Right ventricle myocardium inferior (tissue), 1 donor: ENCODE data around the gene LRRC7. TPM values are rescaled to one million over a fixed set of nuclear protein-coding genes. Genes with fewer than 3 reads are reported as not detected.

Experiments used
- ATAC-seq: fragments of 200-7000 bp; cut with Tn5 transposase; one replicate; pipeline ENCODE4 v1.9.1; 2020; ENCODE audit warnings: mild to moderate bottlenecking, moderate library complexity
- DNase-seq: peaks from one replicate; pipeline ENCODE4 v3.0.0; 2021; ENCODE audit errors: missing footprints
- intact Hi-C: fragments of 100-400 bp; cut with DNase I; formaldehyde crosslinking; loops from one replicate; pipeline ENCODE4 v1.11.0; 2022
- long read RNA-seq: library from polyadenylated mRNA; unstranded; transcript quantifications from one replicate; pipeline ENCODE4 v2.0.0, GENCODE V29; 2021
- total RNA-seq: library from RNA; stranded (reverse); fragmentation: NEBNext Ultra II Directional; extraction: Animal tissue kit (Norgen Biotek cat#: 25700); gene quantifications from one replicate; pipeline ENCODE4 v1.2.1, GENCODE V29; 2021
- donor health status: DM: no; HTN: yes; CAD: no; lungs with severe emphysema.

Gene LRRC7
- 3.3 TPM for total RNA-seq
- long read RNA-seq, partial matches to known transcripts = 0 of 4 reads
- long read RNA-seq, other reads (novel, unspliced or antisense) = 1 of 4 reads

DNA sequence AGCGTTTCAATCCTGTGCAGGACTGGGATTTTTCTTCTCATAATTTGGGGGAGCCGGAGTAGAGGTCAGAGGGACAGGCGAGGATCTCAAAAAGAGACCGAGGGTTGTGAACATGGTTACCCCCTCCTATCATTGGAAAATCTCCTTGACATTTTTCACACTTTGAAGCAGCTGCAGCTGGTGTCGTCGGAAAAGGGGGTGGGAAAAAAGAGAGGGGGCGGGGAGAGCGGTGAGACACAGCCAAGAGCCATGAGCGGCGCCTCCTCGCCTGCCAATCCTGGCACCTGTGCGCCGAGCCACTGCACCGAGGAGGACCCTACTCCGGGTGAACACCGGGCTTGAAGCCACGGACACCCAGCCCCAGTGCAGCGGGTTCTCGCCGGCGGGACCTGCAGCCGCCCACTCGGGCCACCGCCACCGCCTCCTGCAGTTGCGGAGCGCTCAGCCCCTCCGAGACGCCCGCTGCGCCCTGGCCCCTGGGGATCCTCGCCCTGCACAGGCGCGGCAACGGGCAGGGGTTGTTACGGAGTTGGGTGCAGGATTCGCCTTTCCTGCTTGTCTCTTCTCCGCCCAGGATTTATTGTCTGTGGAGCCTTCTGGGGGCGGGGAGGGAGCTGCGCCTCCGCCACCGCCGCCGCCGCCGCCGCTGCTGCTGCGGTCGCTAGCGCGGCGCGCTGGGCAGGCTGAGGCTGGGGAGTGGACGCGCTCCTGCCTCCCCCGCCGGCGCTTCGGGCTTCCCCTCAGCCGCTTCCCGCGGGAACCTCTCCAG lies at the start of gene LRRC7:
Gene LRRC7 (plus strand): TSS at position 271 of the 769 bp plus-strand sequence. CDS start 718 bp downstream, outside the sequence.
- intact Hi-C loops = loop anchor here (10.0 kb wide), 1 partner anchor 147 kb away; no protein-coding TSS in a partner anchor
- peak; percentile 70 for DNase-seq
- ATAC-seq = peak; percentile 67

GRCh38 chr1:69519006-69519405 lies 48.7 kb upstream of the LRRC7 start:
- no peak for ATAC-seq
- intact Hi-C loops = no loop called here
- DNase-seq = no peak

- intact Hi-C loops = no loop called here
- ATAC-seq = no peak
- DNase-seq = no peak
These were observed 47.4 kb upstream of the LRRC7 start for GRCh38 chr1:69520326-69520725.

DNA sequence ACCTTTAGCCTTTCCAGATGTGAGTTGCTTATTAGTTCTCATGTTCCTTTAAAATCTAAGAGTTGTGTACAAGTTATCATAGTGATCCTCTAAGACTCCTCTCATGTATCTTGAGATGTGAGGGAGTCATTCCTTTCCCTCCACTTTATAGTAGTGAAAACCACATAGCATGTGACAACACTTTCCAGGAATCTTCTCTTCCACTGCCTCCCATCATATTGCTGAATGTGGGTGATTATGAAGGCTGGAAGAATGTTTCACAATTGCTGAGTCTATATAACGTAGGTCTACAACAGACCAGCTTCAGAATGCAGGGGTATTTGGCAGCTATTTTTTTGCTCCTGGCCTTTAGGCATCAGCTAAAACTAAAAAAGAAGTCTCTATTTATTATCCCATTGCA lies 44.7 kb upstream of the LRRC7 start:
- DNase-seq (no peak), ATAC-seq (no peak)
- intact Hi-C loops = no loop called here

DNA sequence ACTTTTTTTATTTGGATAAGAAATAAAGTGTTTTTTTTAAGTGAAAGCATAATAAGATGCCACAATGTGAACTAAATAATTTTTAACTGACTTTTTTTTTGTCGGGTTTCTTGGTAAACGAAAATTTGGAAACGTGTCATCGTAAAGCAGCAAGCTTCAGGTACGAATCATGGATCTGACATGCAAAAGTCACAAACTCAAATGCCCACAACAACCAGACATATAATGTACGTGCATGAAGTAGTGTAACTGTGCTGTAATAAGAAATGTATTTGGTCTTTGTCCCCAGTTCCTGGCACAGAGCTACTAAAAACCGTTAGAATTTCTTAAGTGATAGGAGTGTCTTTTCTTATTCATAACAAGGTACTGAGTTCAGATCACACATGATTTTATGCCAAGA lies 44.3 kb upstream of the LRRC7 start:
- DNase-seq (no peak), ATAC-seq (no peak)
- intact Hi-C loops = no loop called here

GRCh38 chr1:69524015-69524414 lies 43.7 kb upstream of the LRRC7 start:
- intact Hi-C loops = no loop called here
- DNase-seq = no peak
- ATAC-seq = no peak

GRCh38 chr1:69527273-69527672 lies 40.4 kb upstream of the LRRC7 start:
- DNase-seq (no peak), ATAC-seq (no peak)
- intact Hi-C loops = no loop called here

GRCh38 chr1:69528376-69528775 lies 39.3 kb upstream of the LRRC7 start:
- ATAC-seq (no peak), DNase-seq (no peak)
- intact Hi-C loops = no loop called here

GRCh38 chr1:69533343-69533742 lies 34.4 kb upstream of the LRRC7 start:
- DNase-seq = no peak
- ATAC-seq = no peak
- intact Hi-C loops = no loop called here

DNA sequence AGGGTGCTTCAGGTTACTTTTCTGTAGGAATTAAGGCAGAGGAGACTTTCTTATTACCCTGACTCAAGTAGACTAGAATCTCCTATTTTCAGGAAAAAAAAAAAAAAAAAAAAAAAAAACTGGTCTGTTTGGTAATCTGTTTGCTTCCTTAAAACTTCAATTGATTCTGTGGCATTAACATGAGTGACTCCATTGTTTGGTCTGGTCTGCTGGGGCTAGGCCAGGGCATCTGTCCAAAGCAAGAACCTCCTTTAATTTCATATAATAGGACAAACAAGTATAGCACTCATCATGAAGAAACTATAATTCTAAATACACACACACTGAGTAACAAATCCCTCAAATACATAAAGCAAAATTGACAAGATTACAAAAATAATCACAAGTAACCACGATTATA lies 32.9 kb upstream of the LRRC7 start:
- intact Hi-C loops = no loop called here
- ATAC-seq (no peak), DNase-seq (no peak)

DNA sequence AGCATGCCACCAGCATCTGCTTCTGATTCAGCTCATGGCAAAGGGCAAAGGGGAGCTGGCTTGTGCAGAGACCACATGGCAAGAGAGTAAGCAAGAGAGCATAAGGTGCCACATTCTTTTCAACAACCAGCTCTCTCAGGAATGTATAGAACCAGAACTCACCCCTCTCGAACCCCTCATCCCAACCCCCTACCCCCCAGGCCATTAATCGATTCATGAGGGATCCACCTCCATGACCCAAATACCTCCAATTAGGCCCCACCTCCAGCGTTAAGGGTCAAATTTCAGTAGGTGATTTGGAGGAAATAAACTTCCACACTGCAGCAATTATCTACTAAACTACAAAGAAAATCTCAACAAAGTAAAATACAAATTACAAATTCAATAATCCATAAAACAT lies 32.2 kb upstream of the LRRC7 start:
- ATAC-seq = no peak
- intact Hi-C loops = no loop called here
- no peak for DNase-seq

- DNase-seq = no peak
- ATAC-seq = no peak
- intact Hi-C loops = no loop called here
These were observed 27.7 kb upstream of the LRRC7 start for GRCh38 chr1:69540052-69540451.

DNA sequence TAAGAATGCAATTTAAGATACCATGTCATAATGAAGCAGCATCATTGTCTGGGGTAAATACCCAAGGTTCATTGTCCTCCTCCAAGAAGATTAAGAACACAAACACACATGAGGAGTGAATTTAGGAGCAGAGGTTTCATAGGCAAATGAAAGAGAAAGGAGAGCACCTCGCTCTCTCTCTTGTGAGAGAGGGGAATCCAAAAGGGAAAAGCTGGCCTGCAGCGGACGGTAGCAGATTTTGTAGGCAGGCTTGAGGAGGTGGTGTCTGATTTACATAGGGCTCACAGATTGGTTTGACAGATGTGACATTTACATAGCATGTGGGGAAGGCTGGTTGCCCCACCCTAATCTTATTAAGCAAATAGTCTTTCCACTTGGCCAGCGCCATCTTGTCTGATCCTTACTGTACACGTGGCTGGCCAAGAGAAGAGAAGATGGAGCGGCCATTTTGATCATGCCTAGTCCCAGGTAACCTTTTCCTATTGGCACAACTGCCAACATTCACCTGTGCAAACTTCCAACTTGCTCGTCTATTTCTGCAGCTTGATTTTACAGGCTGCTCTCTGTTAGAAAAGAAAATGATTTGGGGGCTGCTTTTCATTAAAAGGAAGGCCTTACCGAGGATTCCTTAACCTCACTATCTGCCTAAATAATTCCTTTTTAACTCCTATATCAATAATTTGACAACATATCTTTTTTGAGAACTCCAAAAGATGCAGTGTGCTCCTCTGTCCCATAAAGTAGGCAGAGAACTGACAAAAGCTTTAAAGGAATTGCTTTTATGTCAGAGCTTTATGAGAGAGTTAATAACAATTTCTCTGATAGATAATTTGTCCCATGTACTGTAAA lies 16.0 kb upstream of the LRRC7 start:
- ATAC-seq = no peak
- intact Hi-C loops = no loop called here
- DNase-seq = no peak

- DNase-seq = no peak
- intact Hi-C loops = no loop called here
- ATAC-seq = no peak
These were observed 14.0 kb upstream of the LRRC7 start for GRCh38 chr1:69553726-69554125.

- intact Hi-C loops = loop anchor here (10.0 kb wide), 1 partner anchor 146 kb away; no protein-coding TSS in a partner anchor
- DNase-seq = peak; percentile 52
- ATAC-seq = no peak
These were observed 876 bp downstream of the LRRC7 start for GRCh38 chr1:69568421-69569174.

GRCh38 chr1:69569175-69569541 lies 1.4 kb downstream of the LRRC7 start:
- no peak for ATAC-seq
- intact Hi-C loops = loop anchor here (10.0 kb wide), 1 partner anchor 146 kb away; no protein-coding TSS in a partner anchor
- DNase-seq = no peak

DNA sequence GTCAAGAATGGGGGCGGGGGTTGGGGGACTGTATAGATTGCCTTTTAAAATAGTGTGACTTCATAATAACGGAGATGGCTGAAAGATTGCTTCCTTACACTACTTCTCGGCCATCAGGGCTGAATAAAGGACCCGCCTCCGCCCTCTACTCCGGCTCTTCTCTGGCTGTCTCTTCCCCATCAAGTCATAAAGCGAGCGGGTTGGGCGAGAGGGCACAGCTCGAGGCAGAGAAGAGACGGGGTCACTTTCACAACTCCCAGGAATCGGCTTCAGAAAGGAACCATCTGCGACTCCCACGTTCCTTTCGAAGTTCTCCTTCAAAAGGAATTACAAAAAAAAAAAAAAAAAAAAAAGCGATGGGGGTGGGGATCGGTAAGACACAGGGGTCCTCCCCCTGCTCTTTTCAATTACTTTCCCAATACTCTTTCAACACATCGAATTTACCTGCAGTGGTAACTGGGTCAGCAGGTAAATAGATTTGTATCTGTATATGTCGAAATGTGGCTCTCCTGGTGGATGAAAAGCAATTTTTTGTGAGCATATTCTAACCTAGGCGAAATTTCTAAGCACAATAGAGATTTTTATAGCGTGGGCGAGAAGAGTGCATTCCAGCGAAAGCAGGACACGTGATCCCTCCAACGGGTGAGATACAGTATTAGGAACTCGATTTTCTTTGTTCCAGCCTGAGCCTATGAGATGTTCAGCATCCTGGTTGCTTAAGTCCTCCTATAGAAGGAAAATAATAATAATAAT lies 2.0 kb downstream of the LRRC7 start:
- DNase-seq (no peak), ATAC-seq (no peak)
- intact Hi-C loops = loop anchor here (10.0 kb wide), 1 partner anchor 145 kb away; no protein-coding TSS in a partner anchor

DNA sequence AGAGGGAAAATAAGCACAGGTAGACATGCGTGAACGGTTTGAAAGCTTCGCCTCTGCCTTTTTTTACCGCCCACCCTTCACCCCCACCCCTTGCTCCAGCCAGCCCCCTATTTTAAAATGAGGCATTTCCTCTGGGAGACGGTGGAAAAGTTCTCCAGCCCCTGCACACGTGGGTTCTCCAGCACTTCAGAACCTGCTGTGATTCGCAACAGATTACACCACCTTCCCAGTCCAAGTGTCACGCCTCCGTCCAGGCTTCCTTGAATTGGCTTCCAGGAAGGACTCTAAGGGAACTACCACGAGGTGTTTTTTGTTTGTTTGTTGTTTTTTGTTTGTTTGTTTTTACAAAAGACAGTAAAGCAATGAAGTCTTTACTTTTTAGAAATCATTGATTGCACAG lies 2.6 kb downstream of the LRRC7 start:
- intact Hi-C loops = no loop called here
- no peak for DNase-seq
- ATAC-seq = no peak
